Activated CD4-positive, alpha-beta T cell treated with anti-CD3 and anti-CD28 coated beads, Interleukin-2, amount 10 ng/mL, durations not matched to agents 7 days and 5 days (primary cell): ENCODE data around the gene PDCD4. TPM values are rescaled to one million over a fixed set of nuclear protein-coding genes. Genes with fewer than 3 reads are reported as not detected.
"Not testable (repeated sequence)": the region's sequence is repeated elsewhere in the genome, so short reads cannot be mapped to it uniquely, and the experiment has no call there.

Experiments
- CTCF ChIA-PET: fragments of 350-600 bp; sonication (Branson Sonifier 250); formaldehyde crosslinking; loops from one replicate; lab custom pipeline; 2021; ENCODE audit warnings: antibody characterized with exemption; lab: Charles Lee
- POLR2A ChIA-PET: fragments of 350-600 bp; sonication (Branson Sonifier 250); formaldehyde crosslinking; loops from one replicate; lab custom pipeline; 2021; ENCODE audit warnings: antibody characterized with exemption; lab: Charles Lee
- DNase-seq: peaks from one replicate; pipeline ENCODE4 v3.0.0-alpha.2; 2020
- H3K27ac Mint-ChIP-seq: one replicate; pipeline ENCODE4 v1.8.0; 2021; ENCODE audit warnings: mild to moderate bottlenecking, moderate library complexity, mixed read lengths
- H3K27me3 Mint-ChIP-seq: one replicate; pipeline ENCODE4 v1.8.0; 2021; ENCODE audit warnings: mixed read lengths
- H3K36me3 Mint-ChIP-seq: one replicate; pipeline ENCODE4 v1.8.0; 2021; ENCODE audit warnings: low read depth, mixed read lengths
- H3K4me1 Mint-ChIP-seq: one replicate; pipeline ENCODE4 v1.8.0; 2021; ENCODE audit warnings: mixed read lengths
- H3K4me3 Mint-ChIP-seq: one replicate; pipeline ENCODE4 v1.8.0; 2021; ENCODE audit warnings: mild to moderate bottlenecking, moderate library complexity, mixed read lengths
- H3K9me3 Mint-ChIP-seq: one replicate; pipeline ENCODE4 v1.8.0; 2021; ENCODE audit warnings: mixed read lengths
- total RNA-seq, 2 experiments: library from RNA; stranded (reverse); gene quantifications; one replicate each; pipeline ENCODE4 v1.2.3, GENCODE V29; 2021

PDCD4 gene
- total RNA-seq, 2 experiments from 2014 or later = 63.8 to 81.0 TPM

DNA sequence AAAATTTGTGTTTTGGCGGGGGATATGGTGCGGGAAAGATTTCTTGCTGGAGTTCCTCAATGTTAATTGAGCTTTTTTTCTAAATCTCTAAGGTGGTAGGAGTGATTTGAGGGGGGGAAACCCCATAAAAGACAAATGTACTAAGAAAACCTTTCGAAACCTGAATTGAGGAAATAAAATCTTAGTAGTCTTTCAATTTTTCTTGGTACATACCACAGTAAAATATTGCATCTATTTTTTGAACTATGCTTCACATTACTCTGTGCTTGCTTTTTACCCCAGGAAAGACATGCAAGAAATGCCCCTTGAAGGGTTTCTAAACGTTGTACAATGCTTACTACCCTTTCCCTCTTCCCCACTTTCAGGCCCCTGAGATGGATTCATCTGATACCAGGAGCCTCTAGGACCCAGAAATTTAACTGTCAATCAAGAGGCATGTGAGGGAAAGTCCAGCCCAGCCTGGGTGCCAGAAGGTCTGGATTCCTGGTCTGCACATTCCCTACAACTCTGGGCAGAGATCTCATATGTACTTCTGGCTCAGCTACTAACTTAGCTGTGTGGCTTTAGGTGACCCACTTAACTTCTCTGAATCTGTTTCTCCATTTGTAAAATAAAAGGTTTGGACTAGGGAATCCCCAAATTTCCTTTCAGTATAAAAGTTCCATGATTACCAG lies 5.8 kb upstream of the PDCD4 start:
- DNase-seq = no peak
- H3K27me3 Mint-ChIP-seq = no peaks in the 10 kb centered on the region
- peak overlapping the region; percentile 98 for H3K27ac Mint-ChIP-seq
- H3K36me3 Mint-ChIP-seq = peaks cover 15% of the 10 kb centered on the region
- no peaks in the 10 kb centered on the region for H3K9me3 Mint-ChIP-seq
- H3K4me3 Mint-ChIP-seq = no peak overlapping the region
- peaks cover 99% of the 10 kb centered on the region for H3K4me1 Mint-ChIP-seq
- CTCF ChIA-PET = interaction anchor here (2.0 to 2.7 kb wide), 4 partner anchors 7 to 14 kb away, joined by 5 to 15 read pairs (median 10); no protein-coding TSS in a partner anchor
- POLR2A ChIA-PET = no interaction called here

GRCh38 chr10:110867011-110867806 lies 4.5 kb upstream of the PDCD4 start:
- Mint-ChIP-seq H3K4me1 (peaks cover 95% of the 10 kb centered on the region), H3K36me3 (peaks cover 15% of the 10 kb centered on the region), H3K27ac (peak overlapping the region; percentile 96)
- H3K27me3 Mint-ChIP-seq, H3K9me3 Mint-ChIP-seq, DNase-seq, H3K4me3 Mint-ChIP-seq, POLR2A ChIA-PET: not testable (repeated sequence)
- CTCF ChIA-PET = interaction anchor here (0.8 to 2.7 kb wide), 7 partner anchors 9 to 121 kb away, joined by 3 to 15 read pairs (median 3); no protein-coding TSS in a partner anchor

GRCh38 chr10:110867807-110868465 lies 3.8 kb upstream of the PDCD4 start:
- peak overlapping the region; percentile 96 for H3K27ac Mint-ChIP-seq
- POLR2A ChIA-PET = no interaction called here

DNA sequence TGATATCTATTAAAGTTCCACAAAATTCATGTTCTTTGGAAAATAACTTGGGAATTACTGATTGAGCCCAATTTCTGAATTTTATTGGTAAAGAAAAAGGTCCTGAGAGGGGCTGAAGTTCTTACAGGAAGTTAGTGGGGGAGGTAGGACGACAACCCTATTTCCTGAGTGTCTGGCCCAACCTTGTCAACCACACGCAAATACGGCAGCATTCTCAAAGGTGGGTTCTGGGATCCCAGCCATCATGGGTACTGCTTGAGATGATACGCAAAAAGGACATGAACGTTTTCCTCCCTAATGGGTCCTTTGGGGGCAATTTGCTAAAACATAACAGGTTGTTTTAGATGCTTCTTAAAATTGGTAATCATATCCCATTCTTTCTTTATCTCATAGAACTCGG lies 2.7 kb upstream of the PDCD4 start:
- peak overlapping the region; percentile 96 for H3K27ac Mint-ChIP-seq
- H3K4me3 Mint-ChIP-seq = peak overlapping the region; percentile 54
- H3K4me1 Mint-ChIP-seq = peaks cover 84% of the 10 kb centered on the region
- H3K36me3 Mint-ChIP-seq = peaks cover 15% of the 10 kb centered on the region
- POLR2A ChIA-PET = no interaction called here
- H3K9me3 Mint-ChIP-seq = no peaks in the 10 kb centered on the region
- DNase-seq = peak; percentile 37
- H3K27me3 Mint-ChIP-seq = no peaks in the 10 kb centered on the region
- CTCF ChIA-PET = interaction anchor here (1.3 to 2.7 kb wide), 2 partner anchors 8 to 17 kb away, joined by 5 to 15 read pairs; no protein-coding TSS in a partner anchor

More at GRCh38 chr10:110867807-110868465, 3.8 kb upstream of the PDCD4 start:
- Mint-ChIP-seq H3K4me1 (peaks cover 88% of the 10 kb centered on the region), H3K36me3 (peaks cover 15% of the 10 kb centered on the region), H3K27me3 (no peaks in the 10 kb centered on the region), H3K4me3 (no peak overlapping the region), H3K9me3 (no peaks in the 10 kb centered on the region)
- CTCF ChIA-PET = interaction anchor here (0.8 to 2.7 kb wide), 8 partner anchors 9 to 122 kb away, joined by 3 to 15 read pairs (median 3); no protein-coding TSS in a partner anchor
- DNase-seq = no peak

DNA sequence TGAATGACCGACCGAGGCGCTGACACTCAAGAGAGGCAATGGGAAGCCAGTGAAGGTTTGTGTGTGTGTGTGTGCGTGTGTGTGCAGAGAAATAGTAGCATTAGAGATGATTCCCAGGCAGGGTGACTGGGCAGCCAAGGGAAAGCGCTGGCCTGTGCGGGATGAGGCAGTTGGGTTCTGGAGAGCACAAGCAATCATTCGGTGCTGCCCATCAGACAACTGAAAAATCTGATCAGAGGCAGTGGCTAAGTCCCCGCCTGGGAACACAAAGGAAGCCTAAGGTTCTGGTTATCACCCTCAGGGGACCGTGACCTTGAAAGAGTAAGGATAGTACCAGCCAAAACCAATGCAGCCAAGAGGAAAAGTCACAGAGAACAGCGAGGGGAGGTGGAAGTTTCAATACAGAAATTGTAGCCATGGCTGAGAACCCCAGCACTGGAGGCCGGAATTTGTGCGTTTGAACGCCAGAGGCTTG lies 868 bp upstream of the PDCD4 start:
- ChIA-PET CTCF (interaction anchor here (1.1 to 1.5 kb wide), 5 partner anchors 12 to 33 kb away, joined by 3 to 5 read pairs (median 3); no protein-coding TSS in a partner anchor), POLR2A (no interaction called here)
- Mint-ChIP-seq H3K36me3 (peaks cover 7% of the 10 kb centered on the region), H3K4me3 (peak overlapping the region; percentile 90), H3K9me3 (no peaks in the 10 kb centered on the region), H3K27me3 (no peaks in the 10 kb centered on the region), H3K4me1 (peaks cover 78% of the 10 kb centered on the region), H3K27ac (peak overlapping the region; percentile 96)
- no peak for DNase-seq

- Mint-ChIP-seq H3K4me1 (peaks cover 67% of the 10 kb centered on the region), H3K27ac (peak overlapping the region; percentile 94), H3K9me3 (no peaks in the 10 kb centered on the region), H3K27me3 (no peaks in the 10 kb centered on the region), H3K4me3 (peak overlapping the region; percentile 90), H3K36me3 (peaks cover 8% of the 10 kb centered on the region)
- ChIA-PET CTCF (interaction anchor here (1.2 kb wide), 1 partner anchor 13 kb away, joined by 5 read pairs; no protein-coding TSS in a partner anchor), POLR2A (interaction anchor here (0.7 to 1.0 kb wide), 3 partner anchors 13 to 861 kb away, joined by 3 read pairs; no protein-coding TSS in a partner anchor)
- peak; percentile 83 for DNase-seq
Measured at GRCh38 chr10:110872145-110872983, 636 bp downstream of the PDCD4 start.

- POLR2A ChIA-PET = interaction anchor here (0.7 kb wide), 2 partner anchors 16 to 862 kb away, joined by 3 read pairs; no protein-coding TSS in a partner anchor
Measured at GRCh38 chr10:110872984-110873923, 1.5 kb downstream of the PDCD4 start.

GRCh38 chr10:110873951-110874350 lies 2.2 kb downstream of the PDCD4 start:
- peak overlapping the region; percentile 73 for H3K27ac Mint-ChIP-seq
- ChIA-PET POLR2A (interaction anchor here (0.6 kb wide), 1 partner anchor 9 kb away, joined by 5 read pairs; no protein-coding TSS in a partner anchor), CTCF (interaction anchor here (0.8 kb wide), 1 partner anchor 21 kb away, joined by 3 read pairs; no protein-coding TSS in a partner anchor)
- DNase-seq = no peak
- peaks cover 57% of the 10 kb centered on the region for H3K4me1 Mint-ChIP-seq
- peaks cover 20% of the 10 kb centered on the region for H3K36me3 Mint-ChIP-seq
- peak overlapping the region; percentile 68 for H3K4me3 Mint-ChIP-seq
- H3K27me3 Mint-ChIP-seq = no peaks in the 10 kb centered on the region
- no peaks in the 10 kb centered on the region for H3K9me3 Mint-ChIP-seq

More at GRCh38 chr10:110872984-110873923, 1.5 kb downstream of the PDCD4 start:
- H3K4me1 Mint-ChIP-seq = peaks cover 64% of the 10 kb centered on the region
- CTCF ChIA-PET = interaction anchor here (0.8 kb wide), 1 partner anchor 20 kb away, joined by 3 read pairs; no protein-coding TSS in a partner anchor
- H3K27me3 Mint-ChIP-seq = no peaks in the 10 kb centered on the region
- no peaks in the 10 kb centered on the region for H3K9me3 Mint-ChIP-seq
- peaks cover 16% of the 10 kb centered on the region for H3K36me3 Mint-ChIP-seq
- H3K4me3 Mint-ChIP-seq = peak overlapping the region; percentile 90
- peak overlapping the region; percentile 94 for H3K27ac Mint-ChIP-seq
- no peak for DNase-seq

- Mint-ChIP-seq H3K9me3 (no peaks in the 10 kb centered on the region), H3K36me3 (peaks cover 26% of the 10 kb centered on the region), H3K27me3 (no peaks in the 10 kb centered on the region), H3K27ac (no peak overlapping the region), H3K4me3 (no peak overlapping the region), H3K4me1 (peaks cover 47% of the 10 kb centered on the region)
- POLR2A ChIA-PET = no interaction called here
- CTCF ChIA-PET = interaction anchor here (0.9 to 1.5 kb wide), 4 partner anchors 11 to 40 kb away, joined by 3 to 4 read pairs (median 3); no protein-coding TSS in a partner anchor
- DNase-seq = no peak
Measured at GRCh38 chr10:110876000-110876399, 4.3 kb downstream of the PDCD4 start.

DNA sequence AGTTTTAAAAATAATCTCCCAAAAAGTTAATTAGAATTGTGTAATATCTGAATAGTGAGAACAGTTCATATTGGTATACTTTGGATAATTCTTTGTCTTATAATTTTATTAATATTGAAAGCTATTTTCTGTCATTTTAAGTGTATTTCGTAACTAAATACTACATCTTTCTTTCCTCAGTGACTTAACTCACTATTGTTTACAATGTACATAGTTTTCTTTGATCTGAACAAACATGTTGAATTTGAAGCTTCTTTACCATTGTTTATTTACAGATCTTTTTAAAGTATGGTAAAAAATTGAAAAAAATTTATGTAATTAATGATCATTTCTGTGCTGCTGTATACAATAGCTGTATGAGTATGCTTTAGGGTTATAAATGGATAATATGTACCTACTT lies 5.1 kb downstream of the PDCD4 start:
- Mint-ChIP-seq H3K4me3 (no peak overlapping the region), H3K9me3 (no peaks in the 10 kb centered on the region), H3K4me1 (peaks cover 47% of the 10 kb centered on the region), H3K27ac (no peak overlapping the region), H3K36me3 (peaks cover 33% of the 10 kb centered on the region), H3K27me3 (no peaks in the 10 kb centered on the region)
- DNase-seq = no peak
- POLR2A ChIA-PET = no interaction called here
- CTCF ChIA-PET = interaction anchor here (0.9 to 1.7 kb wide), 5 partner anchors 10 to 40 kb away, joined by 3 to 5 read pairs (median 4); no protein-coding TSS in a partner anchor
